Hindlimb muscle (tissue), 1 donor: Measurements from ENCODE around the gene GARIN5A. TPM values are rescaled to one million over a fixed set of nuclear protein-coding genes. Genes with fewer than 3 reads are reported as not detected.
A peak's percentile ranks its signal among the peaks of the same experiment; 100 is the strongest.

Source experiments
- DNase-seq: peaks from one replicate; pipeline ENCODE4 v3.0.0-alpha.2; 2013
- polyA plus RNA-seq: library from polyadenylated mRNA; unstranded; fragments of 120-200 nt; gene quantifications from one replicate; pipeline ENCODE4 v1.2.1, GENCODE V29; 2013; ENCODE audit not compliant: insufficient read length

The GARIN5A gene
- polyA plus RNA-seq, 1 donor: 6.8 TPM

DNA sequence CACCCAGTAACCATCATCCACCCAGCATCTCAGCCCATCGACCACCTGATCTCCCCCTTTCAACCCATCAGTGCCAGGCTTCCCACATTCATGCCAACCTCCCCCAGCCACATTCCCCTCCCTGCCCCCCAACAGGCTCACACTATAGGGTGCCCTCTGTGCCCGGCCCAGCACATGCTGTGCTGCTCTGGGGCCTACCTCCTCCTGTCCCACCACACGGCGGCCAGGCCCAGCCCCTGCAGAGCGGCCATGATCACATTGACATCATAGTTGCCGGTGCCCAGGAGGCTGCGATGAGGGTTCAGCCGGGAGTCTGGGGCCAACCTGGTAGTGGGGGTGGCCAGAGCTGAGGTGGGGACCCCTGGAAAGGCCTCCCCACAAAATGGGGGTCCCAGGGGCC is 30.7 kb upstream of the GARIN5A start:
- DNase-seq: no peak

DNA sequence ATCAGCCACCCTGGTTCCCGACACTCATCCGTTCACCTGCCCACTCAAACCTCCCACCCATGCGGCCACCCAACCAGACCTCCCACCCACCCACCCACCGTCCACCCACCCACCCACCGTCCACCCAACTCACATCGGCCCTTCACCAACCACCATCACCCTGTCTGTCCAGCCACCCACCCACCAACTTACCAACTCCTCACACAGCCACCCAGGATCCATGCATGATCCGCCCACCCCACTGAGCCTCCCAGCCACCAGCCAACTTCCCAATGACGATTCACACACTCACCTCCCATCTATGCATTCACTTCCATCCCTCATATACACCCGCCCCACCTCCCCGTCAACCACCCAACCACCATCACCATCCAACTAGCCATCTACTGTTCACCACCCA is 30.1 kb upstream of the GARIN5A start:
- DNase-seq: no peak

DNA sequence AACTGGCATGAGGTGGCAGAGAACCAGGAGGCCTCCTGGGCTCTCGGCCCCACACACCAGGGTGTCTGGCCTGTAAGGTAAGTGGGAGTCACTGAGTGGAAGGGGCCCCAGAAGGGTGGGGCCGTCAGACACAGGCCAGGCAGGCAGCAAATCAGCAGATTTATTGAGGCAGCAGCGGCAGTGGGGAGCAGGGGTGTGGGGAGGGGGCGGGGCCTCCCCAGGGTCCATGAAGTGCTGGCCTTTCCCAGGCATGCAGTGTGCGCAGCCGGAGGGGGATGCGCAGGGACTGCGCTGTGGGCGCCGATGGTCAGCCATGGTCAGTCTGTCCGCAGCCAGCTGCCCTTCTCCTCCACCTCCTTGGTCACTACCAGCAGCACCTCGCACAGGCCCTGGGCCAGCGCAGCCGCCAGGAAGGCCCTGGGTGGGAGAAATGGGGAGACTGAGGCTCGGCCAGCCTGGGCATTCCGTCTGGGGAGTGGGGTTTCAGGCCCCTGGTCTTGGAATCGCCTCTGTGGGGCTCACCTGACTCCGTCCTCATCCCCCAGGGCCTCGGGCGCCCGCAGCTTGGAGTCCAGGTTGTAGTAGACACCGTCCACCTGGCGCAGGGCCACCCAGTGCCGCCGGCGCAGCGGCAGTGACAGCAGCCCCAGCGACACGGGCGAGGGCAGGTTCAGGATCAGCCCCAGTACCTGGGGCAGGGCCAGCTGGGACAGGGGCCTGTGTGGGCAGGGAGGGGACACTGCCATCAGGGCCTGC is 29.4 kb upstream of the GARIN5A start:
- no peak for DNase-seq

DNA sequence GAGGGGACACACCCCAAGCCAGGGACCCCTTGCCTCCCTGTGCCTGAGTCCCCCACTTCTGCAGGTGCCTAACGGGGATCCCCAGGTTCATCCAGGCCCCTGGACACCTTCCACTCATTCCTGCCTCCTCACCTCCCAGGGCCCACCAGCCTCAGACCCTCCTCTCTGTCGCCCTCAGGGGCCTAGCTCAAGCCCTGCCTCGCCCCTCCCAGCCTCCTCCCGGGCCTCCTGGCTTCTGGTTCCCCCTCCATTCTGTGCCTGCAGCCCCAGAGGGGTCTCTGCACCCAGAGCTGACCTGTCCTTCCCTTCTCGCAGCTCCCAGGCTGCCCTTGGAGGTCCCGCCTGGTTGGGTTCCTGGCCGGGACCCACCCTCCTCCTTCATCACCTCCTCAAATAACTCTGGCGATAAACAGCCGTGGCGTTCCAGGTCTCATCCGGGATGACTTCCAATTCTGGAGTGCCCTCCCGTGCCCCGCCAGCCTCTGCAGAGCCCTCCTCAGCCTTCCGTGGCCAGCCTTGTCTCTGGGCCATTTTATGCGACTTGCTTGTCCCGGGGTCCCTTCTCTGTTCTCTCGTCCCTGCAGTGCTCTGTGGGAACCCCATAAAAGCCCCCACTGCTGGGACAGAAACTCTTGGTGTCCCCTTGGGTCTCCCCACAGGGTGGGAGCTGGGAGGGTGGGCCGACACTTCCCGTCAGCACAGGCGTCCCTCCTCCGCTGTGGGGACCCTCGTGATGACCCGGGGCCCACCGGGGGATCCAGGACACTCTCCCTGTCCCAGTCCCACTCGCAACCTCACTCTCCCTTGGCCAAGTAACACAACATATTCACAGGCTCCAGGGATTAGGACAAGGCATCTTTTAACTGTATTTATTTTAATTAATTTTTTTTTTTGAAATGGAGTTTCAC is 25.2 kb upstream of the GARIN5A start:
- DNase-seq: no peak

DNA sequence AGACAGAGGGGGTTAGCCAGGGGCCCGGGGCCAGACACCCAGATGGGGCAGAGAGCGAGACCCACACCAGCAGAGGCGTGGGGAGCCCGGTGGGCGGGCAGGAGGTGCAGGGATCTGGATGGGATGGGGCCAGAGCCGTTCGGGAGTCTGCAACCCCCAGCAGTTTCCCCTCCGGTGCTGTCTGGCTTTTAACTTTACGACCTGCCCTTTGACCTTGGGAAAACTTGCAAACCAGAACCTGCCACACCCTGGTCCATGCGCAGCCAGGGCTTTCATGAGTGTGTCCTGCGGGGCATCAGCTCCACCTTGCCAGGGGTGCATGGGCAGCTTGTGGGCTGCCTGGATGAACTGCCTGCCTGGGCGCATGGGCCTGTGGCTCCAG is 24.5 kb upstream of the GARIN5A start:
- no peak for DNase-seq

DNA sequence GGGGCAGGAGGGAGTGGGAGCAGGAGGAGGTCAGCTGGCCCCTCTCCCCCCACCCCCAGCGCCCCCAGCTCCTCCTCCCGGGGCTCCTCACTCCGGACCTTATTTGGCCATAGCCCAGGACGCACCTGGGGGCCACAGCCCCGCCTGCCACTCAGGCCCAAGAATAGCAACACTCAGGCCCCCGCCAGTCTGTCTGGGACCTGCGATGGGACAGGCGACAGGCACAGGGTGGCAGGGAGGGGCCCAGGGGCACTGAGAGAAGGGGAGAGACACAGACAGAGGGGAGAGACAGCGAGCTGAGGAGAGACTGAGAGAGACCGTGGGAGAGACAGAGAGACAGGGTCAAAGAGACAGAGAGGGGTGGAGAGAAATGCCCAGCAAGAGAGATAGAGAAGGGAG is 24.1 kb upstream of the GARIN5A start:
- DNase-seq: no peak

DNA sequence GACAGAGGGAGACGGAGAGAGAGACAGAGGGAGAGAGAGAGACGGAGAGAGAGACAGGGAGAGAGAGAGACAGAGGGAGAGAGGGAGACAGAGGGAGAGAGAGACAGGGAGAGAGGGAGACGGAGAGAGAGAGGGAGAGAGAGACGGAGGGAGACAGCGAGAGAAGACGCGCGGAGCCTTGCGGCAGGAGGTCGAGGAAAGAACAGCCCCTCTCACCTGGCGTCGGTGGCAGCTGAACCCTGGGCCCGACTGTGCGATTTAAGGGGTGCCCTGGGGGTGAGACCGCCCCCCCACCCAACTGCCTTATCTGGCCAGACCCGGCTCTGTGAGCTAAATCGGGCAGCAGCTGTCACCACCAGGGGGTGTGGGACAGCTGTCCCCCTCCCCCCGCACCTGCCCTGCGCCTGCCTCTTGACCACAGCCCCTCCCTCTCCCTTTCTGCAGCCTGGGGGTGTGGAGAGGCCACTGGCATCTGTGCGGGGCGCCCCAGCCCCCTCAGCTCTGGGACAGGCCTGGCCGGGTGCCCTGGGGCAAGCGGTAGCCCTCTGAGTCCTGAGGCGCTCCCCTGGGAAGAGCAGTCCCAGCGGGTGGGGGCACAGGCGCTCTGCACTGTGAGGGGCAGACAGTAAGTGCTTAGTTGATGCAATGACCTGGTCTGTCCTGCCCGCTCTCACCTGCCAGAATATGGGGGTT is 23.6 kb upstream of the GARIN5A start:
- DNase-seq: peak; percentile 50

DNA sequence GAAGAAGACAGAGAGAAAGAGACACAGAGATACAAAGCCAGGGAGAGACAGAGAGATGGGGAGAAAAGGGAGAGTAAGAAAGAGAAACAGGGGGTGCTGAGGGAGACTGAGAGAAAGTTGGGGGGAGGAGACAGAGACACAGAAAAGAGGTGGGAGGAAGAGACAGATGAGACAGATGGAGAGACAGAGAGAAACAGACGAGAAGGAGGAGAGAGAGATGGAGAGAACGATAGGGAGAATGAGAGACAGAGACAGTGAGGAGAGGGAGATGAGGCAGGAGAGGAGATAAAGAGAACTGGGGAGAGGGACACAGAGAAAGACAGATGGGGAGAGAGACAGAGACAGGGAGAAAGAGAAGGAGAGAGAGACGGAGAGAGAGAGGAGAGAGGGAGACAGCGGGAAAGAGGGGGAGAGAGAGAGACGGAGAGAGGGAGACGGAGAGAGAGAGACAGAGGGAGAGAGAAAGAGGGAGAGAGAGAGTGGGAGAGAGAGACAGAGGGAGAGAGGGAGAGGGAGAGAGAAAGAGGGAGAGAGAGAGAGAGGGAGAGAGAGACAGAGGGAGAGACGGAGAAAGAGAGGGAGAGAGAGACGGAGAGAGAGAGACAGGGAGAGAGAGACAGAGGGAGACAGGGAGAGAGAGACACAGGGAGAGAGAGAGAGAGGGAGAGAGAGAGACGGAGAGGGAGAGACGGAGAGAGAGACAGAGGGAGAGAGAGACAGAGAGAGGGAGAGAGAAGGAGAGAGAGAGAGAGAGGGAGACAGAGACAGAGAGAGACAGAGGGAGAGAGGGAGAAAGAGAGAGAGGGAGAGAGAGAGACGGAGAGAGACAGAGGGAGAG is 21.8 kb upstream of the GARIN5A start:
- no peak for DNase-seq

DNA sequence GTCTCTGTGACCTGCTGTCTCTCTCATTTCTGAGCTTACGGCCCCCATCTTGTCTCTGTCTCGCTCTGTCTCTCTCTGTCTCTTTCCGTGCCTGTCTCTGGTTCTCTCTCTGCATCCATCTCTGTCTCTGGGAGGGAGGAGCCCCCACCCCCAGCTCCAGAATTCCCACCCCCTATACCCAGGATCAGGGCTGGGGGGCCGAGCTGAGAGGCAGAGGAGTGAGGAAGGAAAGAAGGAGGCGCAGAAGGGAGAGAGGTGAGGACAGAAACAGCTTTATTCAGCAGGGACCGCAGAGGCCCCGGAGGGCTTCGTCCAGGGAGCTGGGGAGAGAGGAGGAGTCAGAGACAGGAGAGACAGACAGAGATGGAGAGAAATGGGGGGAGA is 20.4 kb upstream of the GARIN5A start:
- DNase-seq: no peak

DNA sequence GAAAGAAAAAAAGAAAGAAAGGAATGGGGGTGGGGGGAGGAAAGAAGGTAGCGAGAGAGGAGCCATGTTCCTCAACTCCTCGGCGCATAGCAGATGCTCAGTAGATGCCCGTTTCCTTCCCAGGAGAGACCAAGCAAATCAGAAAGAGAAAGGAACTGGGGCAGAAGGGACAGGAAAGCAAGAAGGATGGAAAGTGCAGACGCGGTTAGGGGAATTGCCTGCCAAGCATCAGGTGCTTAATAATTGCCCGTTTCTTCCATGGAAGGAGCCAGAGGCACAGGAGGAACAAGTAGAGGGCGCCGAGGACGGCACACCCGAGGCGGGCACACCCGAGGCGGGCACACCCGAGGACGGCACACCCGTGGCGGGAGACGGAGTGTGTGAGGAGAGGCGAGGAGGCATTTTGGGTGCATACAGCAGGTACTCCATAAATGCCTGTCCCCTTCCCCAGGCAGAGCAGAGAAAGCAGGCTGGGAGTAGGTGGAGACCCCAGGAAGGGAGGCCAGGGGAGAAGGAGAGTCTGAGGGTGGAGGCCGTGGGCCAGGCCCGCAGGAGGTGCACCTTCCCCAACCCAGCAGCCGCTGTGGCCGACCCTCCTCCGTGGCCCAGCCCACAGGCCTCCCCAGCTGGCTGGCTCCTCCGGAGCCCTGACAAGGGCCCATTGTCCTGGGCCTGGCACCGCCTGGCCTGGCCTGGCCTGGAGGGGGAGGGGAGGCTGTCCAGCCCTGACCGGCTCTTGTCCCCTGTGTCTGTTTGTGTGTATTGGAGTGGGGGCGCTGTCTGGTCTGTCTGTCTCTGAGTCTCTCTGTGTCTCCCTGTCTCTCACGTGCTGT is 19.8 kb upstream of the GARIN5A start:
- no peak for DNase-seq

DNA sequence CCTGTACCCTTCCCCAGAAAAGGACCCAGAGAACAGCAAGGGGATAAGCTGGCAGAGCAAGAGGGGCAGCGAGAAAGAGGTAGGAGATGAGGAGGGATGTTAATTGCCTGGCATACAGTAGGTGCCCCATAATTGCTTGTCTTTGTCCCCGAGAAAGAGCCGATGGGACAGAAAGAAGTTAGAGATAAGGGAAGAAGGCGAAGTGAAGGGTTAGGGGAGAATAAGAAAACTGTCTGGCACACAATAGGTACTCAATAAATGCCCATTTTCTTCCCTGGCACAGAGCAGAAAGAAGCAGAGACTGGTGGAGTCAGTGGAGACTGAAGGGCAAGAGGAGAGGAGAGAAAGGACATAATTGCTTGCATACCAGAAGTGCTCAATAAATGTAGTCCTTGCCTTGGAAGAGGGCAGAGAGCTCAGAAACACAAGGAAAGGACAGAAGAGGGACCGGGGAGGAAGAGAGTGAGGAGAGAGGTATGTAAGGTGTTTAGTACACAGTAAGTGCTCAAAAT is 18.4 kb upstream of the GARIN5A start:
- DNase-seq: no peak

DNA sequence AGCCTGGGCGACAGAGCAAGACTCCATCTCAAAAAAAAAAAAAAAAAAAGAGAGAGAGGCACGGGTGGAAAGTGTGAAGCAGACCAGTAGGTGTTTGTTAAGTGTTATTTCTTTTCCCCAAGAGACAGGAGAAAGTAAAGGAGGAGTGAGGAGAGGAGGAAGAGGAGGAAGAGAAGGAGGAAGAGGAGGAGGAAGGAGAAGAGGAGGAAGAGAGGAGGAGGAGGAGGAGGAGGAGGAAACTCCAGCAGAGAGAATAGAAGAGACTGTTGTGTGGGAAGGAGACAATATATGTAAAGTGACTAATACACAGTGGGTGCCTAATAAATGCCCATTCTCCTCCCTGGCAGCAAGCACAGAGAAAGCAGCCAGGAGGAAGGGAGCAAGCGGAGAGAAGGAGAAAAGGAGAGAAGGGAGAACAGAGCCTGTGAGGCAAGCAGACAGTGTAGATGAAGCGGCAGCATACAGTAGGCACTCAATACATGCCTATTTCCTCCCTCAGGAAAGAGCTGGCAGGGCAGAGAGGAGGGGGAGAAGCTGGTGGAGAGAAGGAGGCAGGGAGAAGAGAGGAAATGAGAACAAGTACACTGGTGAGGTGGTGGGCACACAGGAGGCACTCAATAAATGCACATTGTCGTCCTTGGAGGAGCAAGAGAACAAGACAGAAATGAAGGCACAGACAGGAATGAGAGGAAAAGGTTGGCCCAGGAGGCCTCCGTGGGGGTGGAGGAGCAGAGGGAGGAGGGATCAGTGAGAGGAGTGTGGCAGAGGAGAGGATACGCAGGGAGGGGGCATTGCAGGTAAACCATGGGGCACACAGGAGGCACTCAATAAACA is 17.8 kb upstream of the GARIN5A start:
- DNase-seq: no peak

DNA sequence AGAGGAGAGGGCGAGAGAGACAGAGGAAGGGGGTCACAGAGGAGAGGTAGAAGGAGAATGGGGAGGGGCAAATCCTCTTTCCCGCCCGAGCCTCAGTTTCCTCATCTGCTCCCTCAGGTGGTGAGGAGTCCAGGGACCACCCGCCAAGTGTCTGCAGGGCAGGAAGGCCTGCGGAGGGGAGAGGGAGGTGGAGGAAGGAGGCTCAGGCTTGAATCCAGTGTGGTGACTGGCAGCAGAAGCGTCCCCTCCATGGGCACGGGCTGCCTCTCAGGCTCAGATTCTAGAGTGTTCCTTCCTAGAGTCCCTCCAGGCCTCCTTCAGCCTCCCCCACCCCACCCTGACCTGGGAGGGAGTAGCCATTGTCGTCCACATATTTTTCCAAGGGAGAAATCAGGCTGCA is 16.5 kb upstream of the GARIN5A start:
- no peak for DNase-seq

DNA sequence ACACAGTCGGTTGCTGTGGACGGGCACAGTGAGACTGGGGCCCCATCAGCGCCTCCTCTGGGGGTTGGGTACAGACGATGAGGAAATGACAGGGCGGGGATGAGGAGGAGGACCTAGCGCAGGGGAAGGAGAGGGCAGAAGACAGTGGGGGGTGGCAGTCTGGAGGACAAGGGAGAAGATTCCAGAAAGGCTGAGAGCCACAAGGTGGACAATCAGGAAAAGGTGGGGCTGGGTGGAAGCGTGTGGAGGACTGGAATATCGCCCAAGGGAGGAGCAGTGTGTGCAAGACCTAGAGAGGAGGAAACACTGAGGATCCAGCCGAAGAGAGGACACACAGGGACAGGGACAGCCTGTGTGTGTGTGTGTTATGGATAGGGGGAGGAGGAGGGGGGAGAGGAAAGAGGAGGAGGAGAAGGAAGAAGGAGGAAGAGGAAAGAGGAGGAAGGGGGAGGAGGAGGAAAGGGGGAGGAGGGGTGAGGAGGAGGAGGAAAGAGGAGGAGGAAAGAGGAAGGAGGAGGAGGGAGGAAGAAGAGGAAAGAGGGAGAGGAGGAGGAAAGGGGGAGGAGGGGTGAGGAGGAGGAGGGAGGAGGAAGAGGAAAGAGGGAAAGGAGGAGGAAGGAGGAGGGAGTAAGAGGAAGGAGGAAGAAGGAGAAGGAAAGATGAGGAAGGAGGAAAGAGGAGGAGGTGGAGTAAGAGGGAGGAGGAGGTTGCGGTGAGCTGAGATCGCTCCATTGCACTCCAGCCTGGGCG is 15.8 kb upstream of the GARIN5A start:
- DNase-seq: no peak

DNA sequence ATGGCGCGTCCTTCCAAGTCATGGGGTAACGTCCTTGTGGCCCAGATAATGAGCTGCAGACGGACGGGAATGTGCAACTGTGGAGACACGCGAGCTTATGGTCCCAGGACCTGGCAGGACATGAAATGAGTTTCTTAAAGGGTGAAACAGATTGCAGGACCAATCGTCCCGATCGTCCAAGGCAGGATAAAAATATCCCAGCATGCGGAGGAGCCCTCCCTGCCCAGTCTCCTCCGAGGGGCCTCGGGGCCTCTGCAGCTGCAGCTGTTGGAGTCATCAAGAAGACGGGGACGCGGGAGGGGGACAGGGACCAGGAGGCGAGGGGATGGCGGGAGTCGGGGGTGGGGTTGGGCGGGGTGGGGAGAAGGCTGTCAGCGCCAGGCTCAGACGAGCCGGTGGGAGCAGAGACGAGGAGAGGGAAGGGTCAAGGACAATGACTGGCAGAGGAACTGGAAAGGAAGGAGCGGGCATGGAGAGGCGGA is 14.4 kb upstream of the GARIN5A start:
- peak; percentile 64 for DNase-seq

DNA sequence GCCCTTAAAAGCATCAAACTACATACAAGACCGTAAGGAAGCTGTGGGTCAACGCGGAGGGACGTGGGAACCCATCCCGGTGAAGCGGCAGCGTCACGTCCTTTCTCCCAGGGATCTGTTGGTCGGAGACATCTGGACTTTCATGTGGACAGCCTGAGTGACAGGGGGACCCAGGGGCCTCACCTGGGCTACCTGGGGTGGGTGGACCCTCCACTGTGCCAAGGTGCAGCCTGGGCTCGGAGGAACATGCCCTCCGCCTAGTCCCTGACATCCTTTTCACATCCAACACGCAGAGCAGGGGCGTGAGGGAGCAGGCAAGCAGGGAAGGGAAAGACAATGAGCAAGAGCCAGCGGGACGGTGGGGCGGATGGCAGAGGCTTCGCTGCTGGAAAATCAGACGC is 13.8 kb upstream of the GARIN5A start:
- DNase-seq: no peak

DNA sequence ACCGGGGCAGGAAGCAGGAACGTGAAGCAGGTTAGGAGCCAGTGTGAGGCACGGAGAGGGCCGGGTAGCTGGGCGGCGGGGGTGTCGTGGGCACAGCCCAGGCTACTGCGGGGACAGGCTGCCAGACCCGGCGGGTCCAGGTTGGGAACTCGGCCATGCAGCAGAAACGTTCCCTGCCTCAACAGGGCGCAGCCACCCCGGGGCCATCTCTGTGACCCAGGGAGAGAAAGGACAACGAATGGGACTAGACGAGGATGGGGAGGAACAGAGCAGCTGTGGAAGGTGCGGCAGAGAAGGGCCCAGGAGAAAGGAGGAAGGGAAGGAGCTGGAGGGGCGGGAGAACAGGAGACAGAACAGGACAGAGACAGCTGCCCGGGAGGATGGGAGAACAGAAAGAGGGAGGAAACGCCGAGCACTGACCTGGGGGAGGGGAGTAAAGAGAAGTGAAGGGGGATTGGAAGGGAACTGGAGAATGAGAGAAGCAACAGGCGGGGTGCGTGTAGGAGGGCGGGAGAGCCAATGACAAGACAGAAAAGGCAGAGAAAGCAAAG is 12.9 kb upstream of the GARIN5A start:
- no peak for DNase-seq

DNA sequence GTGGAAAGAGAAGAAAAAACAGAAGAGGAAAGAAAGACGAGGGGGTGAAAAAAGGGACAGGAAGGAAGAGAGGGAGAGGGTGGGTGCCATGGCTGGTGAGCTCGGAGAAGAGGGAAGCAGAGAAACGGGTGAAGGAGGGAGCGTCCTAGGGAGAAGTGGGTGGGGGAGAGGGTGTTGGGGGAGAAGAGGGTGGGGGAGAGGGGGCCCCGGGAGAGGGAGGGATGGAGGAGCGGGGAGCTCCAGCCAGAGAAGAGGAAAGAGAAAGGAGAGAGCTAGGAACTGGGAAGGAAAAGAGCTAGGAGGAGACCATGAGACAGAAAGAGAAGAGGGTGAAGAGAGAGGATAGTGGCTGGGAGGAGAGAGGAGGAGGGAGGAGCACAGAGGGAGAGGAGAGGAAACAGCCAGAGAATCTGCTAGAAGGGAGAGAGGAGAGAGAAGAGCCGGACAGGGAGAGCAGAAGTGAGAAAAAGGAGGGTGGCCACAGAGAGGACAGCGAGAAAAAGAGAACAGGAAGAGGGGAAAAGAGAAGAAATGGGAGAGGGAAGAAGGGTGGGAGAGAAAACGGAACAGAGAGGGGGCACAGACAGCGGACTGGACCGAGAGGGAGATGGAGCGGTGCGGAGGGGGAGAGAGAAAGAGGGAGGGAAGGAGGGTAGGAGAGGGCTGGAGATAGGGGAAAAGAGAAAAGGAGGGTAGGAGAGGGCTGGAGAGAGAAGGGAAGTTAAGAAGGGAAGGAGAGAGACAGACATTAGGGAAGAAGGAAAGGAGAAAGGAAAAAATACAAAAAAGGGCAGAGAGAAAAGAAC is 11.9 kb upstream of the GARIN5A start:
- no peak for DNase-seq
